ENCODE data around the gene TENM3. TPM values are rescaled to one million over a fixed set of nuclear protein-coding genes. Genes with fewer than 3 reads are reported as not detected.

Gene TENM3
- total RNA-seq, 4 donors from 2014 or later = 0.18 to 9.4 (median 1.5) TPM

DNA sequence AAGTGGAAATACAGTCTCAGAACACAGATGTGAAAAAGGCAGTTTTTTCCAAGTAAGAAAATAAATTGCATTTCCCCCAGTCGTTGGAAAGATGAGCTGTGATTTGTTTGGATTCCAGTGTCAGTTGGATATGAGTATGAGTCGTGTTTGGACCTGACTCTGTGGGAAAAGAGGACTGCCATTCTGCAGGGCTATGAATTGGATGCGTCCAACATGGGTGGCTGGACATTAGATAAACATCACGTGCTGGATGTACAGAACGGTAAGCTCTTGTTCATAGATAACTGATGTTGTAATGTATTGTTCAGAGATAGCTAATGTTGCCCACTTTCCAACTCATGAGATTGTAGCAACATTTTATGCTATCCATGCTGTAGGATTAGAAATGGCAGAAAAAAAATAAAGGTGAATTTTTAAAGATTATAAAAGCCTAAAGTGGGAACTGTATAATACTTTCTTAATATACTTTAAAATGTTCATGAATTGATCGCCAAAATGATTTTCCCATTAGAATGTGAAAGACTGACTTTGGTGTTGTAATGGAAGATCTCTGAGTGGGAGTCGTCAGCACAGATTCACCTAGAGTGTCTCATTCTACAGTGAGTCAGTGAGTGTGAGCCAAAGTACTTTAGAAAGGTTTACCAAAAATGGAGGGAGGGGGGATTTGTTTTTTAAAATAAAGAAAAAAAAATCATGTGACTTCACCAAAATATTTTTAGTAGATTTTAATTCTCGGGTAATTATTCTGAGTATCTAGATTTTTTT, 495.3 kb downstream of the TENM3 start:
- no peaks in the 10 kb centered on the region for H3K9me3 ChIP-seq
- no peak for DNase-seq
- no peak overlapping the region for H3K27ac ChIP-seq
- H3K36me3 ChIP-seq = no peaks in the 10 kb centered on the region
- no peaks in the 10 kb centered on the region for H3K4me1 ChIP-seq
- no peaks in the 10 kb centered on the region for H3K27me3 ChIP-seq
- no peak overlapping the region for H3K4me3 ChIP-seq
- TF ChIP-seq POLR2A (IDR thresholded peaks at IDR 0.05) = no peak
- TF ChIP-seq, protein P1, sequence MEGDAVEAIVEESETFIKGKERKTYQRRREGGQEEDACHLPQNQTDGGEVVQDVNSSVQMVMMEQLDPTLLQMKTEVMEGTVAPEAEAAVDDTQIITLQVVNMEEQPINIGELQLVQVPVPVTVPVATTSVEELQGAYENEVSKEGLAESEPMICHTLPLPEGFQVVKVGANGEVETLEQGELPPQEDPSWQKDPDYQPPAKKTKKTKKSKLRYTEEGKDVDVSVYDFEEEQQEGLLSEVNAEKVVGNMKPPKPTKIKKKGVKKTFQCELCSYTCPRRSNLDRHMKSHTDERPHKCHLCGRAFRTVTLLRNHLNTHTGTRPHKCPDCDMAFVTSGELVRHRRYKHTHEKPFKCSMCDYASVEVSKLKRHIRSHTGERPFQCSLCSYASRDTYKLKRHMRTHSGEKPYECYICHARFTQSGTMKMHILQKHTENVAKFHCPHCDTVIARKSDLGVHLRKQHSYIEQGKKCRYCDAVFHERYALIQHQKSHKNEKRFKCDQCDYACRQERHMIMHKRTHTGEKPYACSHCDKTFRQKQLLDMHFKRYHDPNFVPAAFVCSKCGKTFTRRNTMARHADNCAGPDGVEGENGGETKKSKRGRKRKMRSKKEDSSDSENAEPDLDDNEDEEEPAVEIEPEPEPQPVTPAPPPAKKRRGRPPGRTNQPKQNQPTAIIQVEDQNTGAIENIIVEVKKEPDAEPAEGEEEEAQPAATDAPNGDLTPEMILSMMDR (IDR thresholded peaks at IDR 0.05) = no peak

- Histone ChIP-seq H3K27me3 (no peaks in the 10 kb centered on the region), H3K36me3 (no peaks in the 10 kb centered on the region), H3K27ac (no peak overlapping the region), H3K4me1 (no peaks in the 10 kb centered on the region), H3K9me3 (no peaks in the 10 kb centered on the region), H3K4me3 (no peak overlapping the region)
- TF ChIP-seq, protein P1 (IDR thresholded peaks at IDR 0.05) = no peak
- no peak for TF ChIP-seq POLR2A (IDR thresholded peaks at IDR 0.05)
- no peak for DNase-seq
Observed at GRCh38 chr4:182740256-182740655, 497.1 kb downstream of the TENM3 start.

DNA sequence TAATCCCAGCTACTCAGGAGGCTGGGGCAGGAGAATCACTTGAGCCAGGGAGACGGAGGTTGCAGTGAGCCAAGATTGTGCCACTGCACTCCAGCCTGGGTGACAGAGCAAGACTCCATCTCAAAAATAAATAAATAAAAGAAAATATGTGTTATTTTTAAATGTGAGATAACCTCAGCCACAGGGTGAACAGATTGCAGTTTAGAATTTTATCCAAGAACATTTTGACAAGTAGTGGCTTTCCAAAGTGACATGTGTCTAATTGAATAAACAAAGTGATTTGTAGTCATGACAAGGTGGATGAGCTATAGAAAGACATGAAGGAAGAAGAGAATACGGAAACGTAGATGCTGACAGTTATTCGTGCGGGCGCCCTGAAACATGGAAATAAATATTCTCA, 497.9 kb downstream of the TENM3 start:
- no peaks in the 10 kb centered on the region for H3K9me3 ChIP-seq
- no peak for TF ChIP-seq POLR2A (IDR thresholded peaks at IDR 0.05)
- TF ChIP-seq, protein P1 (IDR thresholded peaks at IDR 0.05) = no peak
- H3K27me3 ChIP-seq = no peaks in the 10 kb centered on the region
- H3K4me3 ChIP-seq = no peak overlapping the region
- no peak overlapping the region for H3K27ac ChIP-seq
- H3K36me3 ChIP-seq = no peaks in the 10 kb centered on the region
- no peak for DNase-seq
- no peaks in the 10 kb centered on the region for H3K4me1 ChIP-seq

- Histone ChIP-seq H3K4me1 (no peaks in the 10 kb centered on the region), H3K36me3 (no peaks in the 10 kb centered on the region), H3K9me3 (no peaks in the 10 kb centered on the region), H3K27me3 (no peaks in the 10 kb centered on the region), H3K4me3 (no peak overlapping the region), H3K27ac (no peak overlapping the region)
- TF ChIP-seq, protein P1 (IDR thresholded peaks at IDR 0.05) = no peak
- no peak for TF ChIP-seq POLR2A (IDR thresholded peaks at IDR 0.05)
- DNase-seq = no peak
Observed at GRCh38 chr4:182741914-182742313, 498.7 kb downstream of the TENM3 start.

DNA sequence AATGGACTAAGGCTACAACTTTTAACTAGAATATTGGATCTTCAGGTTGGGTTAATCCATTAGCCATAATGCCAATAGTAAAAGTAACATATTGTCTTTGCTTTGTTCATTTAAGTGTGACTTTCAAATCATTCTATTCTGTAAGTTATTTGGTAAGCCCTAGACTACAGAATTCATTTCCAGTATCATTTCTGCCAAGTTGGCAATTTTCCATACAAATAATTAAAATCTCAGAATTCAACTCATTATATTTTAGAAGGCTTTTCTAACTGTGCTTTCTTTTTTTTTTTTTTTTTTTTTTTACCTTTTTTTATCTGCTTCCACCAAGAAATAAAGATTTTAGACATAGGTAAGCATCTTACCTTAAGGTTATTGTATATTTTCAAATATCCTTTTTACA, 500.6 kb downstream of the TENM3 start:
- H3K4me1 ChIP-seq = no peaks in the 10 kb centered on the region
- H3K27ac ChIP-seq = no peak overlapping the region
- TF ChIP-seq, protein P1 (IDR thresholded peaks at IDR 0.05) = no peak
- TF ChIP-seq POLR2A (IDR thresholded peaks at IDR 0.05) = no peak
- H3K9me3 ChIP-seq = no peaks in the 10 kb centered on the region
- DNase-seq = no peak
- no peak overlapping the region for H3K4me3 ChIP-seq
- H3K27me3 ChIP-seq = no peaks in the 10 kb centered on the region
- no peaks in the 10 kb centered on the region for H3K36me3 ChIP-seq

All from Peyer's patch (tissue), 4 donors.